CD4-positive, CD25-positive, alpha-beta regulatory T cell (primary cell): ENCODE measurements around the gene OR6C68. TPM values are rescaled to one million over a fixed set of nuclear protein-coding genes. Genes with fewer than 3 reads are reported as not detected.
"Not testable (repeated sequence)": the region's sequence is repeated elsewhere in the genome, so short reads cannot be mapped to it uniquely, and the experiment has no call there.

Source experiments
- ATAC-seq, 2 donors: fragments of 150-1000 bp; cut with Tn5 transposase; one replicate each; pipeline ENCODE4 v1.10.0; 2021; ENCODE audit warnings: low read depth in 2 of 2, moderate number of reproducible peaks in 2 of 2, moderate library complexity in 1 of 2
- DNase-seq, 3 donors: peaks; one replicate each; pipeline versions ENCODE4 v3.0.0 to v3.0.0-alpha.2; 2012 to 2022; ENCODE audit warnings: mixed read lengths in 1 of 3
- H3K27ac ChIP-seq: one replicate; pipeline ENCODE4 v1.7.0; 2013; ENCODE audit warnings: mild to moderate bottlenecking, low read length; ENCODE audit not compliant: insufficient read depth, poor library complexity, severe bottlenecking
- H3K27me3 ChIP-seq: one replicate; pipeline ENCODE4 v1.7.0; 2013; ENCODE audit warnings: low read length; ENCODE audit not compliant: control insufficient read depth, insufficient read depth
- H3K36me3 ChIP-seq: one replicate; pipeline ENCODE4 v1.7.0; 2013; ENCODE audit warnings: mild to moderate bottlenecking, low read length, moderate library complexity; ENCODE audit not compliant: control insufficient read depth, insufficient read depth
- H3K4me1 ChIP-seq: 2 replicates; pipeline ENCODE4 v1.7.0; 2013; ENCODE audit warnings: mild to moderate bottlenecking, low read length; ENCODE audit not compliant: insufficient read depth, control insufficient read depth, poor library complexity, severe bottlenecking
- H3K4me3 ChIP-seq: one replicate; pipeline ENCODE4 v1.7.0; 2013; ENCODE audit warnings: low read depth, mild to moderate bottlenecking, low read length, moderate library complexity
- H3K9me3 ChIP-seq, 2 experiments: 1 replicate in 1 of 2; 2 replicates in 1 of 2; pipeline ENCODE4 v1.7.0; 2013; ENCODE audit warnings: low read length in 2 of 2, mild to moderate bottlenecking in 1 of 2, moderate library complexity in 1 of 2; ENCODE audit not compliant: control insufficient read depth in 2 of 2
- H3K27ac Mint-ChIP-seq, 3 donors: one replicate each; pipeline ENCODE4 v1.8.0; 2020 to 2022; ENCODE audit warnings: mild to moderate bottlenecking in 3 of 3, mixed read lengths in 3 of 3, moderate library complexity in 2 of 3
- H3K27me3 Mint-ChIP-seq: one replicate; pipeline ENCODE4 v1.8.0; 2022; ENCODE audit warnings: mild to moderate bottlenecking, mixed read lengths
- H3K36me3 Mint-ChIP-seq: one replicate; pipeline ENCODE4 v1.8.0; 2020; ENCODE audit warnings: mixed read lengths
- H3K4me1 Mint-ChIP-seq, 4 donors: one replicate each; pipeline ENCODE4 v1.8.0; 2020 to 2022; ENCODE audit warnings: mixed read lengths in 4 of 4, mild to moderate bottlenecking in 1 of 4
- H3K4me3 Mint-ChIP-seq, 4 donors: one replicate each; pipeline ENCODE4 v1.8.0; 2020 to 2022; ENCODE audit warnings: mild to moderate bottlenecking in 4 of 4, mixed read lengths in 4 of 4, moderate library complexity in 3 of 4
- H3K9me3 Mint-ChIP-seq, 7 donors: one replicate each; pipeline ENCODE4 v1.8.0; 2020 to 2022; ENCODE audit warnings: mixed read lengths in 7 of 7, mild to moderate bottlenecking in 3 of 7, moderate library complexity in 2 of 7
- polyA plus RNA-seq, 4 donors: library from polyadenylated mRNA; unstranded; fragments of 300-500 nt; fragmentation: Illumina TruSeq; gene quantifications; one replicate each; pipeline ENCODE4 v1.2.3, GENCODE V29; 2021
- total RNA-seq: library from RNA; stranded (reverse); gene quantifications from one replicate; pipeline ENCODE4 v1.2.3, GENCODE V29; 2022

Gene OR6C68
- total and polyA plus RNA-seq, 5 donors from 2014 or later: not detected

- H3K36me3 ChIP-seq: no peaks in the 10 kb centered on the region
- H3K4me3 ChIP-seq: no peak within 1 kb of the TSS
- no peak within 1 kb of the TSS for H3K27ac Mint-ChIP-seq
- no peaks in the 10 kb centered on the region for H3K9me3 Mint-ChIP-seq
- H3K27me3 Mint-ChIP-seq: no peaks in the 10 kb centered on the region
- H3K9me3 ChIP-seq: no peaks in the 10 kb centered on the region
- no peaks in the 10 kb centered on the region for H3K36me3 Mint-ChIP-seq
- H3K4me1 ChIP-seq: no peaks in the 10 kb centered on the region
- DNase-seq: no peak
- no peak within 1 kb of the TSS for H3K27ac ChIP-seq
- no peak for ATAC-seq
- no peaks in the 10 kb centered on the region for H3K4me1 Mint-ChIP-seq
- no peak within 1 kb of the TSS for H3K4me3 Mint-ChIP-seq
- peaks cover 10% of the 10 kb centered on the region for H3K27me3 ChIP-seq
Measured at GRCh38 chr12:55470088-55470829, 21.9 kb upstream of the OR6C68 start, which contains the start of gene OR6C70. OR6C70 (minus strand) TSS chr12:55470138; CDS start chr12:55470138, 0 bp downstream.

DNA sequence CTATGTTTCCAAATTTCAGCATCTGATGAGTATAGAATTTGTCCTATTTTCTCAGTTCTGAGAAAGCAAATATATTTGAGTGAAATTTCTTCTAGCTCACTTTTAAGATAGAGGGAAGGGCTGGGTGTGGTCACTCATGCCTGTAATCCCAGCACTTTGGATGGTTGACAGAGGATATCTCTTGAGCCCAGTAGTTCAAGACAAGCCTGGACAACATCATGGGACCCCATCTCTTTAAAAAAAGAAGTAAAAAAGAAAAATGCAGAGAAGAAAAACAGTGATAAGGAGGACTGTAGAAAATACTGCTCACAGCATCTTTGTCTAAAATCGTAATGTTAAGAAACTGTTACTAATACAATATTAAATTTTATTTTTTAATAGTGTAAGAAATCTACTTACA lies 19.9 kb upstream of the OR6C68 start:
- Histone ChIP-seq H3K4me3 (no peak overlapping the region), H3K27me3 (peaks cover 8% of the 10 kb centered on the region), H3K4me1 (no peaks in the 10 kb centered on the region), H3K27ac (no peak overlapping the region), H3K36me3 (no peaks in the 10 kb centered on the region), H3K9me3 (no peaks in the 10 kb centered on the region)
- H3K4me3 Mint-ChIP-seq: no peak overlapping the region
- no peaks in the 10 kb centered on the region for H3K27me3 Mint-ChIP-seq
- ATAC-seq: no peak
- H3K4me1 Mint-ChIP-seq: no peaks in the 10 kb centered on the region
- no peak for DNase-seq
- H3K36me3 Mint-ChIP-seq: no peaks in the 10 kb centered on the region
- no peaks in the 10 kb centered on the region for H3K9me3 Mint-ChIP-seq
- H3K27ac Mint-ChIP-seq: no peak overlapping the region

- not testable (repeated sequence) for H3K4me1 Mint-ChIP-seq, H3K4me3 Mint-ChIP-seq, H3K9me3 Mint-ChIP-seq, H3K4me1 ChIP-seq, H3K9me3 ChIP-seq, H3K36me3 Mint-ChIP-seq, H3K27ac ChIP-seq, DNase-seq, H3K4me3 ChIP-seq, H3K27me3 ChIP-seq, ATAC-seq, H3K27ac Mint-ChIP-seq, H3K36me3 ChIP-seq
- peaks cover 23% of the 10 kb centered on the region for H3K27me3 Mint-ChIP-seq
Measured at GRCh38 chr12:55479136-55479535, 13.0 kb upstream of the OR6C68 start.

DNA sequence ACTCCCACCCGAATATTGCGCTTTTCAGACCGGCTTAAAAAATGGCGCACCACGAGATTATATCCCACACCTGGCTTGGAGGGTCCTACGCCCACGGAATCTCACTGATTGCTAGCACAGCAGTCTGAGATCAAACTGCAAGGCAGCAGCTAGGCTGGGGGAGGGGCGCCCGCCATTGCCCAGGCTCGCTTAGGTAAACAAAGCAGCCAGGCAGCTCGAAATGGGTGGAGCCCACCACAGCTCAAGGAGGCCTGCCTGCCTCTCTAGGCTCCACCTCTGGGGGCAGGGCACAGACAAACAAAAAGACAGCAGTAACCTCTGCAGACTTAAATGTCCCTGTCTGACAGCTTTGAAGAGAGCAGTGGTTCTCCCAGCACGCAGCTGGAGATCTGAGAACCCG lies 7.9 kb upstream of the OR6C68 start:
- not testable (repeated sequence) for H3K9me3 Mint-ChIP-seq, H3K4me3 ChIP-seq, H3K36me3 Mint-ChIP-seq, H3K36me3 ChIP-seq, H3K27me3 ChIP-seq, H3K9me3 ChIP-seq, H3K4me1 Mint-ChIP-seq, ATAC-seq, DNase-seq, H3K4me1 ChIP-seq, H3K27ac Mint-ChIP-seq, H3K27ac ChIP-seq, H3K4me3 Mint-ChIP-seq
- peaks cover 23% of the 10 kb centered on the region for H3K27me3 Mint-ChIP-seq

DNA sequence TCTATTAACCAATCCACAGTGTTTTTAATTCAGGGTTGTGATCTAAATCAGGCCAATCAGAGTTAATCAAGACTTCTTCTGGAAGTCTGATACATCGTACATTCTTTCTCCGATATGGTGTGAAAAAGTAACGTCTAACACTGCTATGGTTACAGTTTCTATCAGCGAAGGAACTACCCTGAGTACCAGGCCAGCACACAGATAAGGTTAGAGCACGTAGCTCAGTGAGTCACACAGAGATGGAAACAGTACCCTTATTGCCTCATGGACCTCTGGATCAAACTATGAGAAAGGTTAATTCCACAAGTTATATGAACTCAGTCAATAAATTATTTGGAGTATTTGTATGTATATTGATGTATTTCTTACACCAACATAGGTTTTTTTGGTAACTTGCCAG lies 3.3 kb downstream of the OR6C68 start:
- H3K36me3 Mint-ChIP-seq: no peaks in the 10 kb centered on the region
- no peak for ATAC-seq
- H3K27me3 Mint-ChIP-seq: peaks cover 9% of the 10 kb centered on the region

DNA sequence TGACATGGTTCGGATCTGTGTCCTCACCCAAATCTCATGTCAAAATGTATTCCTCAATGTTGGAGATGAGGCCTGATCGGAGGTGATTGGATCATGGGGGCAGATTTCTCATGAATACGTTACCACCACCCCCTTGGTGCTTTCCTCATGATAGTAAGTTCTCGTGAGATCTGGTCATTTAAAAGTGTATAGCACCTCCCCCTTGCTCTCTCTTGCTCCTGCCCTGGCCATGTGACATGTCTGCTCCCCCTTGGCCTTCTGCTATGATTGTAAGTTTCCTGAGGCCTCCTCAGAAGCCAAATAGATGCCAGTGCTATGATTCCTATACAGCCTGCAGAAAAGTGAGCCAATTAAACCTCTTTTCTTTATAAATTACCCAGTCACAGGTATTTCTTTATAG lies 7.1 kb downstream of the OR6C68 start:
- no peaks in the 10 kb centered on the region for H3K36me3 ChIP-seq
- no peaks in the 10 kb centered on the region for H3K4me1 ChIP-seq
- no peaks in the 10 kb centered on the region for H3K27me3 Mint-ChIP-seq
- ATAC-seq: no peak
- no peak overlapping the region for H3K27ac Mint-ChIP-seq
- no peak overlapping the region for H3K4me3 ChIP-seq
- H3K9me3 Mint-ChIP-seq: peaks cover 0 to 1% (median 0%) of the 10 kb centered on the region in 7 donors
- H3K4me1 Mint-ChIP-seq: no peaks in the 10 kb centered on the region
- H3K36me3 Mint-ChIP-seq: no peaks in the 10 kb centered on the region
- no peak for DNase-seq
- peaks cover 5% of the 10 kb centered on the region for H3K27me3 ChIP-seq
- H3K4me3 Mint-ChIP-seq: no peak overlapping the region
- H3K9me3 ChIP-seq: no peaks in the 10 kb centered on the region
- no peak overlapping the region for H3K27ac ChIP-seq

More for the DNA sequence above, 3.3 kb downstream of the OR6C68 start:
- DNase-seq: no peak
- H3K27ac Mint-ChIP-seq: no peak overlapping the region
- Histone ChIP-seq H3K4me1 (no peaks in the 10 kb centered on the region), H3K27me3 (peaks cover 2% of the 10 kb centered on the region), H3K9me3 (no peaks in the 10 kb centered on the region), H3K4me3 (no peak overlapping the region), H3K36me3 (no peaks in the 10 kb centered on the region), H3K27ac (no peak overlapping the region)
- H3K4me1 Mint-ChIP-seq: no peaks in the 10 kb centered on the region
- peaks cover 0 to 1% (median 0%) of the 10 kb centered on the region in 7 donors for H3K9me3 Mint-ChIP-seq
- H3K4me3 Mint-ChIP-seq: no peak overlapping the region

DNA sequence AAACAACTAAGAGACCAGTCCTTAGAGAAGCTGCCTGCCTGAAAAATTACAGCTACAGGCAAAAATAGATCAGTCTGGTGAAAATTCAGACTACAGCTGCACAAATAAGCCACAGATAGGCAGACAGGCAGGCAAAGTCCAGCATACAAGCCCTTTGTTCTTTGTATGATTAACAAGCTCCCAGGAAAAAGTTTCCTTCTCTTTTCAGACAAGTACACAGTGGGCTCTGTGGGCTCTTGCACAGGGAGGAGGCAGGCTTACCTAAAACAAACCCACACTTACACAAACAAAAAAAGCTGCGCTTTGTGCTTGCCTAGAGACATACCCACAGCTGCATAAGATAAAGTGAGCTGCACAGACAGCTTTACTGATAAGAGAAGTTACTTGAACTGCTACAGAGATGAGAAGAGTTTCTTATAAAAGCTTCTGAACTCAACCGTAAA lies 7.7 kb downstream of the OR6C68 start:
- H3K36me3 ChIP-seq: no peaks in the 10 kb centered on the region
- Mint-ChIP-seq H3K27me3 (no peaks in the 10 kb centered on the region), H3K4me1 (no peaks in the 10 kb centered on the region), H3K4me3 (no peak overlapping the region), H3K27ac (no peak overlapping the region), H3K9me3 (peaks cover 0 to 1% (median 0%) of the 10 kb centered on the region in 7 donors), H3K36me3 (no peaks in the 10 kb centered on the region)
- no peak overlapping the region for H3K27ac ChIP-seq
- ATAC-seq (no peak), DNase-seq (no peak)
- H3K4me3 ChIP-seq: no peak overlapping the region
- no peaks in the 10 kb centered on the region for H3K4me1 ChIP-seq
- H3K27me3 ChIP-seq: peaks cover 5% of the 10 kb centered on the region
- H3K9me3 ChIP-seq: no peaks in the 10 kb centered on the region

- Mint-ChIP-seq H3K4me1 (no peaks in the 10 kb centered on the region), H3K27ac (no peak overlapping the region), H3K4me3 (no peak overlapping the region), H3K9me3 (peaks cover 0 to 1% (median 0%) of the 10 kb centered on the region in 7 donors), H3K27me3 (no peaks in the 10 kb centered on the region), H3K36me3 (no peaks in the 10 kb centered on the region)
- H3K27me3 ChIP-seq: peaks cover 3% of the 10 kb centered on the region
- no peaks in the 10 kb centered on the region for H3K4me1 ChIP-seq
- ATAC-seq (no peak), DNase-seq (no peak)
- no peak overlapping the region for H3K27ac ChIP-seq
- no peak overlapping the region for H3K4me3 ChIP-seq
- H3K9me3 ChIP-seq: no peaks in the 10 kb centered on the region
- no peaks in the 10 kb centered on the region for H3K36me3 ChIP-seq
Measured at GRCh38 chr12:55501601-55502000, 9.4 kb downstream of the OR6C68 start.
